COLO668 (cell line): ENCODE results near the gene BIN1.

Source experiments
- DNase-seq: peaks from one replicate; lab custom pipeline; 2025; ENCODE audit not compliant: unreplicated experiment; lab: John Stamatoyannopoulos, UW

The BIN1 gene

DNA sequence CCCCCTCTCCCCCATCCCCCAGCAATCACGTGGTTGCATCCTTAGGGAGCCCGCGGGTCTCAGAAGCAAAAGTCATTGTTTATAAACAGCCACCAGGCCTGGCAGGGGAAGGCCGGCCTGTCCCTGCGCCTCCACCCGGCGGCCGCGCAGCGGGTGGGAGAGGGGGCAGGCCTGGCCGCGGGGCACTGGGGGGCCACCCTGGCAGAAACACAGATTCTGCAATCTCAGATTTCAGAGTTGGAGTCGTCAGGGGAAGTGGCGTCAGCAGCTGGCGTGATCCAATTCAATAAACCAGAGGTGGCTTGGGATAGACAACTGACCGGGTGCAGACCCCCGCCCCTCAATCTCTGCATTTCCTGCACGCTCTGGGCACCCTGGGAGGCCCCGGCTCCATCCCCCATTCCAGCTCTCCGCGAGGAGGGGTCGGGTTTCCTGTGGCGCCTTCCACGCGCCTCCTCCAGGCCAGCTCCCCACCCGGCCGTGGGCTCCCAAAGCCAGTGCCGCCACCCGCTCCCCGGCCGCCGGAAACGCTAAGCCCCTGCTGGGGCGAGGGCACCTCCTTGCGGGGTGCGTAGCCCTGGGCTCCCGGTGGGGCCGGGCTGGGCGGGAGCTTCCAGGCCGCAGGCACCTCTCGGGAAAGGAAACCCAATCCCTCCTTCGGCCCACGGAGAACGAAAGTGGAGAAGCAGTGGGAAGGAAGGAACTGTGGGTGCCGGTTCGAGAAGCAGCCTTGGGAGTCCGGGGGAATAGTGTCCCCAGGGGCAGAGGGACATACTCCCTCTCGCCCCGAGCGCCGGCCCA is 1.1 kb downstream of the BIN1 start:
- peak; percentile 64 for DNase-seq

GRCh38 chr2:127104881-127105655 is 1.9 kb downstream of the BIN1 start:
- no peak for DNase-seq

DNA sequence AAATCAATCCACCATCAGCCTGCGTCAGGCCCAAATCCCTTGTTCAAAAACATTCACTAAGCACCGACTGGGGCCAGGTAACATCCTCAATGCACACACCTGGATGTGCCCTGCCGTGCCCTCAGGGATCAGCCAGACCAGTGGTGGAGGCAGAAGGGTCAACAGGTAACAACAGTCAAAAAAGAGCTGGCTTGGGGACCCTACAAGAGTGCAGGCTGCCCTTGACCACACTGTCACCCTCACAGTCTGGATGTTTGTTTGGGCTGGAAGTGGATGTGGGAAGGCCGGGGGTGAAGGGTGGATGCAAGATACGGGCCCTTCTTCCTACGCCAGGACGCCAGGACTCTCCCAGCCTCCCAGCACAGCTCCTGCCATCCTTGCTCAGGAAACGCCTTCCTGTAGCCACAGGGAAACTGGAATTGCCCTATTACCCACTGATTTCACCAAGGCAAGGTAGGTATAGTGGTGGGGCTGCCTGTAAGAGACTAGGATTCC is 2.7 kb downstream of the BIN1 start:
- DNase-seq = no peak

GRCh38 chr2:127103243-127104165 is 3.5 kb downstream of the BIN1 start:
- DNase-seq = no peak

- no peak for DNase-seq
Observed at GRCh38 chr2:127102521-127103242, 4.3 kb downstream of the BIN1 start.

- DNase-seq = no peak
Observed at GRCh38 chr2:127101756-127102477, 5.0 kb downstream of the BIN1 start.

DNA sequence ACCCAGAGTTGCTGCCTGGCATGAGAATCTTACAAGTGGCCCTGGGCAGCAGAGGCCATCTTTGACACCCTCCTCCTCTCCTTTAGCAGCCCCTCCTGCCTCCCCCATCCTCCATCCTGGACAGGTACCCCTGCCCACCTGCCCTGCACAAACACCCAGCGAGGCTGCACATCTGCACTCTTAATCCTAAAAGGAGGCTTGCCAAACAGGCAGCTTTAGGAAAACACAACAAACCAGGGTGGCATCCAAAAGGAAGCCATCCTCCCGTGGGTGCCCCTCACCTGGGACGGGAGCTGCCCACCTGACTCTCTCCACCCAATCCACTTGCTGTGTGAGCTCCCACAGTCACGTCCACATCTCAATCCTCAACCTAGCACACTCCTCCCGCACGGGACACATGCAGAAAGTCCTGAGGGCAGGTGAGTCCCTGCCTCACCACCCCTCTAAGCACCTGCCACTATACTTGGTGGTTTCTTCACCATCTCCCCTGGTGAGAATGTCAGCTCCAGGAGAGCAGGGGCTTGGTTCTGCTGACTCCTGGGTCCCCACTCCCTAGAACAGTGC is 5.8 kb downstream of the BIN1 start:
- no peak for DNase-seq

- peak; percentile 87 for DNase-seq
Observed at GRCh38 chr2:127100251-127101047, 6.5 kb downstream of the BIN1 start.

GRCh38 chr2:127098711-127099110 is 8.2 kb downstream of the BIN1 start:
- no peak for DNase-seq

DNA sequence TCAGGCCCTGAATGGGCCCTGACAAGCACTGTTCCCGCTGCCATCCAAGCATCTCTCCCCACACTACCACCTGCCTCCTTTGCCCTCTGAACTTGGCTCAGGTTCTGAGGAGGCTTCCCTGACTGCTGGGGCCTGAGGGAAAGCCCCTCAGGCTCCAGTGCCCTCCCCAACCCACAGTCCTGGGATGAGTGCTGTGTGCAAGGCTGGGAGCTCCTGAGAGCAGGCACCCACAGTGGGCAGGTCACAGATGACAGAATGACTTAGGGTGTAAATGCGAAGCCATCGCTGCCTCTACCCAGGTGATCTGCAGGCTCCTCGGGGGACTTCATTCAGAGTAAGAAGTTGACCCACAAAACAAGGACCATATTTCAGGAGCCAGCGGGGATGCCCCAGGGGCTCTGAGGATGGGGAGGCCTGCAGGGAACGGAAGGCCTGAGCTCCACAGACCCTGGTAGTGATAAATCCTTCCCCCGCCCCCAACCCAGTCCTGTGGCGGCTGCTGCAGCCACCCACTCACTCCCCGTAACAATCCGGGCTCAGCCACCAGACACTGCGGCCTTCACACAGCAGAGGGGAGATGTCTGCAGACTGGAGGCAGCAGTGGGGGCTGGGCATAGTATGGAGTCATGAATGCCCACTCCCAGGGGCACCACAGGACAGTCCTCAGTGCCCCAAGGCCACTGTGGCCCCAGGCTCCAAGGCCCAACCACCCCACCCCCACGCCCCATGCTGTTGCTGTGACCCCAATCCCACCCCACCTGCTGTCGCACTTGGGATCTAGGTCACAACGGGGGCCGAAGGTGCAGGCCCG is 8.9 kb downstream of the BIN1 start:
- DNase-seq = no peak

GRCh38 chr2:127097471-127097765 is 9.5 kb downstream of the BIN1 start:
- DNase-seq = peak; percentile 92

- DNase-seq = no peak
Observed at GRCh38 chr2:127096718-127097470, 10.1 kb downstream of the BIN1 start.

- DNase-seq = no peak
Observed at GRCh38 chr2:127096280-127096679, 10.7 kb downstream of the BIN1 start.

DNA sequence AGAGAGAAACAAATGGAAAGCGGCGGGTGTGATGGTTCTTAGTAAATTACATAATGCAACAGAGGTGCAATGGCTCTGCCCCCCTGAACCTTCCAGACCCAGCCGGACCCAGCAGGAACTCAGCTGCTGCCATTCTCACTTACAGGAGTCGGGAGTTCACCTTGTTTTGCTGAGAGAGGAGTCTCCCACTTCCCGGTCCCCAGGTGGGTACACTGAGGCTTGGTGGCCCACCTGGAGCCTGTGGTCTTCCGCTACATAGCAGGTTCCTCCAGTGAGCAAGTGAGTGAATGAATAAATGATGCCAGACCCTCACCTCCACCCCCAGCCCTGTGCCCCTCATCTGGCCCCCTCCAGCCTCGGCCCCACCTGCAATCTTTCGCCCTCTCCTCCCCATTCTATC is 11.2 kb downstream of the BIN1 start:
- DNase-seq = no peak

- no peak for DNase-seq
Observed at GRCh38 chr2:127095367-127095641, 11.7 kb downstream of the BIN1 start.

GRCh38 chr2:127094509-127095366 is 12.2 kb downstream of the BIN1 start:
- DNase-seq = peak; percentile 30
